Cardiac atrium fibroblast (primary cell): Measurements from ENCODE around the gene TPK1. TPM values are rescaled to one million over a fixed set of nuclear protein-coding genes. Genes with fewer than 3 reads are reported as not detected.

ENCODE experiments used
- total RNA-seq: library from RNA; depleted of rRNA; stranded (reverse); fragments of >200 nt; gene quantifications from 2 replicates; pipeline ENCODE4 v1.2.3, GENCODE V29; 2015

The TPK1 gene
- 1.5 and 1.8 TPM in 2 replicates for total RNA-seq

GRCh38 chr7:144835652-144836544 lies at the start of gene TPK1:
Gene TPK1 (minus strand): TSS chr7:144836053. CDS start chr7:144835602, 451 bp downstream.

GRCh38 chr7:144403649-144404061 lies 432.2 kb downstream of the TPK1 start, which contains the start of gene NOBOX:
Gene NOBOX (minus strand): TSS chr7:144403693.

